DOHH2 (cell line): ENCODE data around the gene HAUS3.

Experiments
- H3F3A ChIP-seq: fragments of 200-600 bp; sonication (generic), shearing (Covaris generic); 2 replicates; pipeline ENCODE4 v1.6.0; 2016; ENCODE audit warnings: antibody characterized with exemption, mild to moderate bottlenecking; ENCODE audit not compliant: control insufficient read depth, insufficient read depth
- H3K27ac ChIP-seq: fragments of 200-600 bp; sonication (generic); 2 replicates; pipeline ENCODE4 v1.5.1; 2014; ENCODE audit warnings: low read depth, mild to moderate bottlenecking, low read length, moderate library complexity
- H3K27me3 ChIP-seq: fragments of 200-600 bp; sonication (generic); 2 replicates; pipeline ENCODE4 v1.6.1; 2014; ENCODE audit warnings: mild to moderate bottlenecking, low read length, mixed read lengths; ENCODE audit not compliant: control insufficient read depth
- H3K36me3 ChIP-seq: fragments of 200-600 bp; sonication (generic); 2 replicates; pipeline ENCODE4 v1.6.1; 2014; ENCODE audit warnings: mild to moderate bottlenecking, low read length, moderate library complexity, mixed read lengths; ENCODE audit not compliant: control insufficient read depth
- H3K4me1 ChIP-seq: fragments of 200-600 bp; sonication (generic); 2 replicates; pipeline ENCODE4 v1.6.1; 2014; ENCODE audit warnings: mild to moderate bottlenecking, low read length, mixed read lengths; ENCODE audit not compliant: control insufficient read depth
- H3K4me2 ChIP-seq: fragments of 200-600 bp; sonication (generic); 2 replicates; pipeline ENCODE4 v1.6.0; 2014; ENCODE audit warnings: mild to moderate bottlenecking, low read length, moderate library complexity
- H3K4me3 ChIP-seq: fragments of 200-600 bp; sonication (generic); 2 replicates; pipeline ENCODE4 v1.5.1; 2014; ENCODE audit warnings: mild to moderate bottlenecking, low read length, mixed read lengths
- H3K79me2 ChIP-seq: fragments of 200-600 bp; sonication (generic); 2 replicates; pipeline ENCODE4 v1.6.1; 2014; ENCODE audit warnings: mild to moderate bottlenecking, low read length, mixed read lengths; ENCODE audit not compliant: control insufficient read depth
- H3K9me2 ChIP-seq: fragments of 200-600 bp; sonication (generic); replicated peaks from 2 replicates; pipeline ENCODE4 v1.6.1; 2014; ENCODE audit warnings: mild to moderate bottlenecking, low read length, mixed read lengths; ENCODE audit not compliant: control insufficient read depth
- H3K9me3 ChIP-seq: fragments of 200-600 bp; sonication (generic); 2 replicates; pipeline ENCODE4 v1.6.1; 2014; ENCODE audit warnings: antibody characterized with exemption, low read length, mixed read lengths; ENCODE audit not compliant: control insufficient read depth, insufficient read depth
- H4K20me1 ChIP-seq: fragments of 200-600 bp; sonication (generic); 2 replicates; pipeline ENCODE4 v1.6.0; 2014; ENCODE audit warnings: low read depth, mild to moderate bottlenecking, antibody characterized with exemption, low read length, moderate library complexity; ENCODE audit not compliant: control insufficient read depth, insufficient read depth
- EZH2phosphoT487 ChIP-seq: fragments of 200-600 bp; sonication (generic); IDR thresholded peaks from 2 replicates; pipeline ENCODE4 v1.6.1; 2017; ENCODE audit warnings: borderline replicate concordance, mild to moderate bottlenecking, antibody characterized with exemption, low read length, moderate library complexity, mixed read lengths
- TF ChIP-seq, protein P1 (sequence below): fragments of 200-600 bp; sonication (generic); IDR thresholded peaks from one replicate; pipeline ENCODE4 v1.5.1; 2014; ENCODE audit warnings: antibody characterized with exemption, mild to moderate bottlenecking, low read depth, low read length; ENCODE audit not compliant: poor library complexity, severe bottlenecking

Gene HAUS3

DNA sequence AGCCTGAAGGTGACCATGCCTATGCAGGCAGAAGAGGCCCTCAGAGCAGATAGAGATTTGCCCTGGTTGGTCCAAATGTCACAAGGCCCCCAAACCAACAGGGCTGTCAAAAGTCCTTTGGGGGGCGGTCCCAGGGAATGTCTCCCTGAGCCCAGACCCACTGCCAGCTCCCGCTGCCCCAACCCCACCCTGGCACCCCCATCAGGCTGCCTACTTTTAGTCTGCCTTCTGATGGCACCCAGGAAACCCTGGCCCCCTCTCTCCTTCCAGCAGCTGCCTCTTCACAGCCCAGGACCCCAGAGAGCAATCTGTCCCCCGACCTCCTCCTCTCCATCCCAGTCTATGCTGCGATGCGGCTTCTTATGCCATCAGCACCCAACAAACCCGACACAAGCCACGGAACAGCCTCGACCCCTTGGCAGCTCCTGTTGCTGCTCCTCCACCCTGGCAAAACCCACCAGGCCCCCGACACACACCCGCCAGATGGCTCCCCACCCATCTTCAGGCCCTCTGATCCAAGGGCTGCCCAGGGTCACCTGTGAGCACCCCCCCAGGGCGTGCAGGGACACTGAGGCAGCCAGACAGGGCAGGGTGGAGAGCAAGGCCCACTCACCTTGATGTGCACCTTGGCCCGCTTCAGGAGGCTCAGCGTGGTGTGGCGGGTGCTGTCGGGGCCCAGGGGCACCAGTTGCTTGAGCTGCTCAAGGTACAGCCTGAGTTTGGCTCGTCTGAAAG lies 10.0 kb upstream of the HAUS3 start:
- no peaks in the 10 kb centered on the region for H3K4me1 ChIP-seq
- H3F3A ChIP-seq = no peaks in the 10 kb centered on the region
- no peak overlapping the region for H3K4me2 ChIP-seq
- TF ChIP-seq, protein P1, sequence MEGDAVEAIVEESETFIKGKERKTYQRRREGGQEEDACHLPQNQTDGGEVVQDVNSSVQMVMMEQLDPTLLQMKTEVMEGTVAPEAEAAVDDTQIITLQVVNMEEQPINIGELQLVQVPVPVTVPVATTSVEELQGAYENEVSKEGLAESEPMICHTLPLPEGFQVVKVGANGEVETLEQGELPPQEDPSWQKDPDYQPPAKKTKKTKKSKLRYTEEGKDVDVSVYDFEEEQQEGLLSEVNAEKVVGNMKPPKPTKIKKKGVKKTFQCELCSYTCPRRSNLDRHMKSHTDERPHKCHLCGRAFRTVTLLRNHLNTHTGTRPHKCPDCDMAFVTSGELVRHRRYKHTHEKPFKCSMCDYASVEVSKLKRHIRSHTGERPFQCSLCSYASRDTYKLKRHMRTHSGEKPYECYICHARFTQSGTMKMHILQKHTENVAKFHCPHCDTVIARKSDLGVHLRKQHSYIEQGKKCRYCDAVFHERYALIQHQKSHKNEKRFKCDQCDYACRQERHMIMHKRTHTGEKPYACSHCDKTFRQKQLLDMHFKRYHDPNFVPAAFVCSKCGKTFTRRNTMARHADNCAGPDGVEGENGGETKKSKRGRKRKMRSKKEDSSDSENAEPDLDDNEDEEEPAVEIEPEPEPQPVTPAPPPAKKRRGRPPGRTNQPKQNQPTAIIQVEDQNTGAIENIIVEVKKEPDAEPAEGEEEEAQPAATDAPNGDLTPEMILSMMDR = no peak
- TF ChIP-seq EZH2phosphoT487 = no peak
- no peaks in the 10 kb centered on the region for H3K27me3 ChIP-seq
- H4K20me1 ChIP-seq = no peaks in the 10 kb centered on the region
- H3K4me3 ChIP-seq = no peak overlapping the region
- no peak overlapping the region for H3K27ac ChIP-seq
- H3K79me2 ChIP-seq = no peaks in the 10 kb centered on the region
- H3K9me2 ChIP-seq = no peaks in the 10 kb centered on the region
- no peaks in the 10 kb centered on the region for H3K36me3 ChIP-seq
- no peaks in the 10 kb centered on the region for H3K9me3 ChIP-seq

DNA sequence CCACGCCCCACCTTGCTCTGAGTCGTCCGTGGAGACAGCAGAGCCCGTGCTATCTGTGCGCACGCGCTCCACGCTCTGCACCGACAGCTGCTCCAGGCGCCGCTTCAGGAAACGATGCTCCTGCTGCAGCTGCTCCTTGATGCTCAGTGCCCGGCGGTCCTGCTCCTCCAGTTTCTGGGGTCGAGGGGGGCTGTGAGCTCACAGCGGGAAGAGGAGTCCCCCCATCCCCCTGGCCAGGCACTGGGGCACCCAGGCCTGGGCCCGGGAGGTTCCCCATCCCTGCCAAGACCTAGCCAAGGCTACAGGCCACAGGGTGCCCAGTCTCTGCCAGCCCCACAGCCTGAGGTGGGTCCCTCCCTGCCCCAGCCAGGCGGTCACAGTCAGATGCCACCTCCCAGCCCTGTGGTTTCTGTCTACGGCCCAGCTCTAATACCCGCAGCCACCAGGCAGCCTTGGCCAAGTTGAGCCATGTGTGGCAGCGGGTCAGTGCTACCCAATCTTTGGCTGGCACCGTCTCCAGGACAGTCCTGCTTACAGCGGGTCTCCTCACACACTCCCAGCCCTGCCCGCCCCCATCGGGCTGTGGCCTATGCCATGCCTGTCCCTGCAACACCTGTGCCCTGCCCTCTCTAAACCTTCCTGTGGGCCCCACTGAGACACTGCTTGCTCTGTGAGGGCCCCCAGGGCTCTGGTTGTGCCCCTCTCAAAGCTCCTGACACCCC lies 9.3 kb upstream of the HAUS3 start:
- Histone ChIP-seq H3F3A (no peaks in the 10 kb centered on the region), H3K79me2 (no peaks in the 10 kb centered on the region), H3K36me3 (no peaks in the 10 kb centered on the region), H3K27me3 (no peaks in the 10 kb centered on the region), H3K4me1 (no peaks in the 10 kb centered on the region), H3K4me2 (no peak overlapping the region), H3K9me3 (no peaks in the 10 kb centered on the region), H3K4me3 (no peak overlapping the region), H3K27ac (no peak overlapping the region), H4K20me1 (no peaks in the 10 kb centered on the region), H3K9me2 (no peaks in the 10 kb centered on the region)
- TF ChIP-seq, protein P1 = no peak
- TF ChIP-seq EZH2phosphoT487 = no peak

DNA sequence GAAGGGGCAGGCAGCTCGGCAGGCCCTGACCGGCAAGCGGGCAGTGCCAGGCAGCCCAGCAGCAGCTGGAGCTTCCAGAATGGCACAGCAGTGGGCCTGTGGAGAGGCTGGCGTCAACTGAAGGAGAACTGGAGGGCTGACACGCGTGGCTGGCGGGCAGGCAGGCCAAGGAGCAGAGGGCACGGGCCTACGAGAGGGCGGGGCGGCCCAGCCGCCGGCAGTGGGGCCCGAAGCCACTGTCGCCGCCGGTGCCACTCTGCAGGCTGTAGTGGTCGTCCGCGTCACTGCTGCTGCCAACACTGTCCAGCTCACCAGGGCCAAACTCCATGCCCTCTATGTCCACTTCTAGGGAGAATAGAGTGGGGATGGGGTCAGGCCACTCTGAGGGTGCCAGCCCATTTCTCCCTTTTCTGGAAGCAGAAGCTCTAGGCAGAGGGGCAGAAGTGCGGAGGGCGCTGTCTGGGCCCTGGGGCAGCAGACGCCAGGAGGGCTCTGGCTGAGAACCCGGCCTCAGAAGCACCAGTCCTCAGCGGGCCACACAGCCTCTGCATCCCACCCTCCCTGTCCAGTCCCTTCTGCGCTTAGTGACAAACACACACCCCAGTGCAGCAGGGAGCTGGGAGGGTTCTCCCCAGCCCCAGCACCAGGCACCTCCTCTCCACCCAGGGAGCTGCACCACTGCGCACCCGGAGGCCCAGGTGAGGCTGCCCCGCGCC lies 8.6 kb upstream of the HAUS3 start:
- H3K4me2 ChIP-seq = no peak overlapping the region
- H3K4me3 ChIP-seq = no peak overlapping the region
- H3F3A ChIP-seq = no peaks in the 10 kb centered on the region
- no peaks in the 10 kb centered on the region for H3K79me2 ChIP-seq
- no peaks in the 10 kb centered on the region for H3K9me3 ChIP-seq
- H4K20me1 ChIP-seq = no peaks in the 10 kb centered on the region
- H3K9me2 ChIP-seq = no peaks in the 10 kb centered on the region
- H3K27ac ChIP-seq = no peak overlapping the region
- no peaks in the 10 kb centered on the region for H3K27me3 ChIP-seq
- H3K36me3 ChIP-seq = no peaks in the 10 kb centered on the region
- TF ChIP-seq, protein P1 = no peak
- TF ChIP-seq EZH2phosphoT487 = no peak
- H3K4me1 ChIP-seq = no peaks in the 10 kb centered on the region
